HEK293T (cell line): Measurements from ENCODE around the gene GPR152.

ENCODE experiments used
- ARNT ChIP-seq: fragments of 450-650 bp; IDR thresholded peaks from 2 replicates; pipeline ENCODE4 v1.6.1; 2017; ENCODE audit warnings: mild to moderate bottlenecking
- BHLHE40 ChIP-seq: fragments of 450-650 bp; IDR thresholded peaks from 2 replicates; pipeline ENCODE4 v1.6.1; 2016; ENCODE audit warnings: mild to moderate bottlenecking, moderate library complexity, borderline replicate concordance
- ELF4 ChIP-seq: fragments of 450-650 bp; IDR thresholded peaks from 2 replicates; pipeline ENCODE4 v1.6.1; 2017; ENCODE audit warnings: antibody characterized with exemption
- FOXA1 ChIP-seq: fragments of 450-650 bp; IDR thresholded peaks from 2 replicates; pipeline ENCODE4 v1.6.1; 2016; ENCODE audit warnings: mild to moderate bottlenecking
- FOXK2 ChIP-seq: fragments of 450-650 bp; IDR thresholded peaks from 2 replicates; pipeline ENCODE4 v1.6.1; 2016; ENCODE audit warnings: mild to moderate bottlenecking
- FOXM1 ChIP-seq: fragments of 450-650 bp; IDR thresholded peaks from 2 replicates; pipeline ENCODE4 v1.6.1; 2017; ENCODE audit warnings: mild to moderate bottlenecking, borderline replicate concordance
- LEF1 ChIP-seq: fragments of 450-650 bp; IDR thresholded peaks from 2 replicates; pipeline ENCODE4 v1.6.1; 2017; ENCODE audit warnings: mild to moderate bottlenecking, borderline replicate concordance
- NFRKB ChIP-seq: fragments of 450-650 bp; IDR thresholded peaks from 2 replicates; pipeline ENCODE4 v1.6.1; 2016; ENCODE audit warnings: mild to moderate bottlenecking, moderate library complexity
- SP1 ChIP-seq: fragments of 450-650 bp; IDR thresholded peaks from 2 replicates; pipeline ENCODE4 v1.6.1; 2017
- SUZ12 ChIP-seq: fragments of 450-650 bp; IDR thresholded peaks from 2 replicates; pipeline ENCODE4 v1.6.1; 2016; ENCODE audit warnings: mild to moderate bottlenecking
- TARDBP ChIP-seq: fragments of 450-650 bp; IDR thresholded peaks from 2 replicates; pipeline ENCODE4 v1.6.1; 2016
- ZNF384 ChIP-seq: fragments of 450-650 bp; IDR thresholded peaks from 2 replicates; pipeline ENCODE4 v1.6.1; 2016
- TF ChIP-seq, protein P1 (sequence below): fragments of 450-650 bp; IDR thresholded peaks from 2 replicates; pipeline ENCODE4 v1.6.1; 2016

DNA sequence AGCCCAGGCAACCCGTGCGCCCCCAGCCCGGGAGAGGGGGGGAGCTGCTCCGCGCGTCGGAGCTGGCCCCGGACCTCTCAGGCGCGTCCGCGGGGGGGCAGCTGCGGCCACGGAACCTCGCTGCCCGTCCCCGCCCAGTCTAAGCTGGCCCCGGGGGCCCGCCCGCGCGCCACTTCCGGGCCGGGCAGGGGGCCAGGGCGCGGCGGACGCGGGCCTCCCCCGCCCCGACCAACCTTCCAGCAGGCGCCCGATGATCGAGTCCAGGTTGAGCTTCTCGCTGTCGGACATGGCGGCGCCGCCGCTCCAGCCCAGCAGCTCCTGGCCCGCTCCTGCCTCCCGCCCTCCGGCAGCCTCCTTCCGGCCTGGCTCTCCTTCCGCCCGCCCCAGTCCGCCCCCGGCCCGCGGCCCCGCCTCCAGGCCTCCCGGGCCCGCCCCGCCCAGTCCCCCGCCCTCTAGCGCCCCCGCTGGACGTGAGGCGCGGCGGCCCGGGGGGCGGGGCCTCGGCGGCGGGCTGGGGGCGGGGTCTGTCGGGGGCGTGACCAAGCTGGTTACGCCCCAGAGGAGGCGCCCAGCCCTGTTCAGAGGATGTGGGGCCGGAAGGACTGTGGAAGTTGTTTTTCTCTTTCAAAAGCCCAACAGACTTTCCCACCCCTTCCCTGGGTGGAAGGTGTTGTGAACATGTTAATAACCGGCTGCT is 50.9 kb downstream of the GPR152 start, which contains the start of gene PPP1CA:
- TF ChIP-seq FOXA1 (no peak), SP1 (no peak), FOXM1 (peak; percentile 18; the same call in 1 of the 2 replicates), SUZ12 (no peak), LEF1 (no peak), FOXK2 (no peak), NFRKB (no peak), TARDBP (no peak), ELF4 (no peak), BHLHE40 (no peak), ZNF384 (no peak), ARNT (no peak)
- TF ChIP-seq, protein P1, sequence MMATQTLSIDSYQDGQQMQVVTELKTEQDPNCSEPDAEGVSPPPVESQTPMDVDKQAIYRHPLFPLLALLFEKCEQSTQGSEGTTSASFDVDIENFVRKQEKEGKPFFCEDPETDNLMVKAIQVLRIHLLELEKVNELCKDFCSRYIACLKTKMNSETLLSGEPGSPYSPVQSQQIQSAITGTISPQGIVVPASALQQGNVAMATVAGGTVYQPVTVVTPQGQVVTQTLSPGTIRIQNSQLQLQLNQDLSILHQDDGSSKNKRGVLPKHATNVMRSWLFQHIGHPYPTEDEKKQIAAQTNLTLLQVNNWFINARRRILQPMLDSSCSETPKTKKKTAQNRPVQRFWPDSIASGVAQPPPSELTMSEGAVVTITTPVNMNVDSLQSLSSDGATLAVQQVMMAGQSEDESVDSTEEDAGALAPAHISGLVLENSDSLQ = no peak
